Calu3 (cell line): Measurements from ENCODE around the gene ABLIM2. TPM values are rescaled to one million over a fixed set of nuclear protein-coding genes. Genes with fewer than 3 reads are reported as not detected.

Experiments
- BruUV-seq: library from RNA; stranded (reverse); fragments of 400-500 nt; replicated peaks from 2 replicates; lab custom pipeline; 2021; lab: Mats Ljungman, UMichigan
- CTCF ChIA-PET: fragments of 300-600 bp; sonication (Branson Sonifier 250); formaldehyde crosslinking; loops from one replicate; lab custom pipeline; 2022; ENCODE audit warnings: antibody characterized with exemption; lab: Charles Lee
- DNase-seq: peaks from one replicate; pipeline ENCODE4 v3.0.0; 2022
- H3K27ac Mint-ChIP-seq: one replicate; pipeline ENCODE4 v1.8.0; 2022; ENCODE audit warnings: mixed read lengths; ENCODE audit not compliant: unreplicated experiment
- H3K27me3 Mint-ChIP-seq: one replicate; pipeline ENCODE4 v1.8.0; 2022; ENCODE audit warnings: mixed read lengths; ENCODE audit not compliant: unreplicated experiment
- H3K36me3 Mint-ChIP-seq: one replicate; pipeline ENCODE4 v1.8.0; 2022; ENCODE audit warnings: mild to moderate bottlenecking, moderate library complexity, mixed read lengths; ENCODE audit not compliant: insufficient read depth, unreplicated experiment
- H3K4me1 Mint-ChIP-seq: one replicate; pipeline ENCODE4 v1.8.0; 2022; ENCODE audit warnings: mild to moderate bottlenecking, low read depth, mixed read lengths; ENCODE audit not compliant: unreplicated experiment
- H3K4me3 Mint-ChIP-seq: one replicate; pipeline ENCODE4 v1.8.0; 2022; ENCODE audit warnings: mild to moderate bottlenecking, low read depth, moderate library complexity, mixed read lengths; ENCODE audit not compliant: unreplicated experiment
- H3K9me3 Mint-ChIP-seq: one replicate; pipeline ENCODE4 v1.8.0; 2022; ENCODE audit warnings: low read depth, mixed read lengths; ENCODE audit not compliant: unreplicated experiment
- CTCF ChIP-seq: fragments of 200-600 bp; IDR thresholded peaks from one replicate; pipeline ENCODE4 v1.8.0; 2022; ENCODE audit warnings: antibody characterized with exemption; ENCODE audit not compliant: unreplicated experiment
- intact Hi-C: fragments of 100-400 bp; cut with micrococcal nuclease; formaldehyde crosslinking; loops from one replicate; pipeline ENCODE4 v1.10.0; 2022; ENCODE audit not compliant: unreplicated experiment
- total RNA-seq: library from RNA; stranded (reverse); gene quantifications from 2 replicates; pipeline ENCODE4 v1.2.3, GENCODE V29; 2022

Gene ABLIM2
- total RNA-seq, 1 experiment from 2014 or later = 1.0 TPM

- Mint-ChIP-seq H3K27me3 (peaks cover 22% of the 10 kb centered on the region), H3K27ac (no peak overlapping the region), H3K4me1 (peaks cover 12% of the 10 kb centered on the region), H3K9me3 (peaks cover 3% of the 10 kb centered on the region), H3K4me3 (no peak overlapping the region), H3K36me3 (no peaks in the 10 kb centered on the region)
- intact Hi-C loops = no loop called here
- no TSS peak for BruUV-seq
- CTCF ChIA-PET = no interaction called here
- DNase-seq = no peak
- TF ChIP-seq CTCF = no peak
Observed at GRCh38 chr4:8115916-8116315, 42.7 kb downstream of the ABLIM2 start.

GRCh38 chr4:8115203-8115520, 43.5 kb downstream of the ABLIM2 start:
- intact Hi-C loops = no loop called here
- Mint-ChIP-seq H3K36me3 (no peaks in the 10 kb centered on the region), H3K27ac (no peak overlapping the region), H3K27me3 (peaks cover 22% of the 10 kb centered on the region), H3K9me3 (peaks cover 3% of the 10 kb centered on the region), H3K4me3 (no peak overlapping the region), H3K4me1 (peaks cover 12% of the 10 kb centered on the region)
- no TSS peak for BruUV-seq
- TF ChIP-seq CTCF = no peak
- DNase-seq = no peak
- CTCF ChIA-PET = no interaction called here

- intact Hi-C loops = no loop called here
- no peak overlapping the region for H3K27ac Mint-ChIP-seq
- no peak overlapping the region for H3K4me3 Mint-ChIP-seq
- no peak for DNase-seq
- H3K27me3 Mint-ChIP-seq = peaks cover 22% of the 10 kb centered on the region
- CTCF ChIA-PET = interaction anchor here (1.2 kb wide), 1 partner anchor 29 kb away, joined by 3 read pairs; no protein-coding TSS in a partner anchor
- H3K36me3 Mint-ChIP-seq = no peaks in the 10 kb centered on the region
- H3K9me3 Mint-ChIP-seq = peaks cover 3% of the 10 kb centered on the region
- H3K4me1 Mint-ChIP-seq = peaks cover 12% of the 10 kb centered on the region
- no peak for TF ChIP-seq CTCF
- no TSS peak for BruUV-seq
Observed at GRCh38 chr4:8114456-8115202, 44.0 kb downstream of the ABLIM2 start.

GRCh38 chr4:8113611-8114377, 44.8 kb downstream of the ABLIM2 start:
- peaks cover 3% of the 10 kb centered on the region for H3K9me3 Mint-ChIP-seq
- H3K27me3 Mint-ChIP-seq = peaks cover 22% of the 10 kb centered on the region
- intact Hi-C loops = no loop called here
- H3K4me3 Mint-ChIP-seq = no peak overlapping the region
- no peak for TF ChIP-seq CTCF
- no peak overlapping the region for H3K27ac Mint-ChIP-seq
- peaks cover 12% of the 10 kb centered on the region for H3K4me1 Mint-ChIP-seq
- DNase-seq = no peak
- no peaks in the 10 kb centered on the region for H3K36me3 Mint-ChIP-seq
- BruUV-seq = no TSS peak
- CTCF ChIA-PET = interaction anchor here (1.2 kb wide), 1 partner anchor 28 kb away, joined by 3 read pairs; no protein-coding TSS in a partner anchor
